Astrocyte of the hippocampus (primary cell): ENCODE data around the gene WDR91.
A peak's percentile ranks its signal among the peaks of the same experiment; 100 is the strongest.

Source experiments
- DNase-seq: peaks from one replicate; pipeline ENCODE4 v3.0.0; 2011; ENCODE audit warnings: low read depth, low spot score

The WDR91 gene

GRCh38 chr7:135160858-135161653 is 50.3 kb downstream of the WDR91 start:
- DNase-seq = no peak

GRCh38 chr7:135160098-135160857 is 51.0 kb downstream of the WDR91 start:
- DNase-seq = peak; percentile 11

- no peak for DNase-seq
Measured at GRCh38 chr7:135159359-135160085, 51.8 kb downstream of the WDR91 start.

GRCh38 chr7:135158874-135159273 is 52.5 kb downstream of the WDR91 start:
- no peak for DNase-seq

GRCh38 chr7:135158141-135158655 is 53.1 kb downstream of the WDR91 start:
- DNase-seq = no peak

- no peak for DNase-seq
Measured at GRCh38 chr7:135156290-135156689, 55.0 kb downstream of the WDR91 start.

- DNase-seq = no peak
Measured at GRCh38 chr7:135154734-135155133, 56.6 kb downstream of the WDR91 start.

GRCh38 chr7:135152442-135152841 is 58.9 kb downstream of the WDR91 start:
- no peak for DNase-seq

- no peak for DNase-seq
Measured at GRCh38 chr7:135151533-135151932, 59.8 kb downstream of the WDR91 start.

GRCh38 chr7:135151132-135151531 is 60.2 kb downstream of the WDR91 start:
- DNase-seq = no peak

- no peak for DNase-seq
Measured at GRCh38 chr7:135150072-135150782, 61.1 kb downstream of the WDR91 start.

- DNase-seq = no peak
Measured at GRCh38 chr7:135147899-135148721, 63.2 kb downstream of the WDR91 start, which contains the start of gene TMEM140. Gene TMEM140, plus strand, starts transcription at chr7:135148072. Its CDS starts 16,370 bp downstream, at chr7:135164442.

GRCh38 chr7:135147341-135147898 is 63.9 kb downstream of the WDR91 start:
- no peak for DNase-seq

- no peak for DNase-seq
Measured at GRCh38 chr7:135143885-135144668, 67.2 kb downstream of the WDR91 start.
